B cell (primary cell): ENCODE results near the gene PSMD8.

Source experiments
- EZH2 ChIP-seq: IDR thresholded peaks from 2 replicates; pipeline ENCODE4 v1.6.1; 2012; ENCODE audit warnings: borderline replicate concordance, low read depth, mild to moderate bottlenecking, moderate library complexity, low read length; ENCODE audit not compliant: insufficient read depth, poor library complexity, severe bottlenecking
- TF ChIP-seq, protein P1 (sequence below): fragments of 200-600 bp; IDR thresholded peaks from one replicate; pipeline ENCODE4 v1.8.0; 2022; ENCODE audit warnings: antibody characterized with exemption, mild to moderate bottlenecking

DNA sequence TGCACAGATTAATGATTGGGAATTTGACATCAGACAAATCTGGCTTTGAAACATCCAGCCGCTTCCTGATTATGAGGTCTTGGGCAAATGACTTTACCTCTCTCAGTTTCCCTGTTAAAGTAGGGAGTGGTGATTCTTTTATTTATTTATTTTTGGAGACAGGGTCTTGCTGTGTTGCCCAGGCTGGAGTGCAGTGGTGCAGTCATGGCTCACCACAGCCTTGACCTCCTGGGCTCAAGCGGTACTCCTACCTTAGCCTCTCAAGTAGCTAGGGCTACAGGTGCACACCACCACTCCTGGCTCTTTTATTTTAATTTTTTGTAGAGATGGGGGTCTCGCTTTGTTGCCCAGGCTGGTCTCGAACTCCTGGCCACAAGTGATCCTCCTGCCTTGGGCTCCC is 2.7 kb downstream of the PSMD8 start:
- TF ChIP-seq EZH2: no peak
- TF ChIP-seq, protein P1, sequence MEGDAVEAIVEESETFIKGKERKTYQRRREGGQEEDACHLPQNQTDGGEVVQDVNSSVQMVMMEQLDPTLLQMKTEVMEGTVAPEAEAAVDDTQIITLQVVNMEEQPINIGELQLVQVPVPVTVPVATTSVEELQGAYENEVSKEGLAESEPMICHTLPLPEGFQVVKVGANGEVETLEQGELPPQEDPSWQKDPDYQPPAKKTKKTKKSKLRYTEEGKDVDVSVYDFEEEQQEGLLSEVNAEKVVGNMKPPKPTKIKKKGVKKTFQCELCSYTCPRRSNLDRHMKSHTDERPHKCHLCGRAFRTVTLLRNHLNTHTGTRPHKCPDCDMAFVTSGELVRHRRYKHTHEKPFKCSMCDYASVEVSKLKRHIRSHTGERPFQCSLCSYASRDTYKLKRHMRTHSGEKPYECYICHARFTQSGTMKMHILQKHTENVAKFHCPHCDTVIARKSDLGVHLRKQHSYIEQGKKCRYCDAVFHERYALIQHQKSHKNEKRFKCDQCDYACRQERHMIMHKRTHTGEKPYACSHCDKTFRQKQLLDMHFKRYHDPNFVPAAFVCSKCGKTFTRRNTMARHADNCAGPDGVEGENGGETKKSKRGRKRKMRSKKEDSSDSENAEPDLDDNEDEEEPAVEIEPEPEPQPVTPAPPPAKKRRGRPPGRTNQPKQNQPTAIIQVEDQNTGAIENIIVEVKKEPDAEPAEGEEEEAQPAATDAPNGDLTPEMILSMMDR: no peak
